ENCODE data around the gene LPP.

DNA sequence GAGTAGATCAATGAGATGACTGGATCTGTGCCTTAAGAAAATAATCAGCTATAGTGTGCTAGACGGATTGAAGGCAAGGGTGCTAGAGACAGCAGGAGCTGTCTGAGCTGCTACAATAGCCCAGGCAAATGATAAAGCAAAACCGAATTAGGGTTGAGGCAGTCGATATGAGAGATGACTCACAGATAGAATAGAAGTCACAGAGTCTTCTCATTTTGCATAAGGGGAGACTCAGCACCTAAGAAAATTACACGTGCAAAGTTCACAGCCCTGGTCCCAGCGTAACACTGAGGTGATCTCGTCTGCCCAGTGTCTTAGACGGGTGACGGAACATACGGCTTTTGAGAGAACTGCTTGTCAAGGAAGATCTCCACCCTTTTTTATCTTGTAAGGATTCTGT is 11.6 kb downstream of the LPP start:
- TF ChIP-seq POLR2A (IDR thresholded peaks at IDR 0.05; ENCODE audit: borderline replicate concordance, extremely low read depth, insufficient read depth, insufficient read length) (no peak), SRF (IDR thresholded peaks at IDR 0.05; ENCODE audit: low read depth) (no peak), EZH2 (IDR thresholded peaks at IDR 0.05) (no peak), JUND (IDR thresholded peaks at IDR 0.05) (no peak), TCF7L2 (IDR thresholded peaks at IDR 0.05; ENCODE audit: borderline replicate concordance, extremely low read depth, insufficient read depth, insufficient read length) (no peak), SIN3A (IDR thresholded peaks at IDR 0.05; ENCODE audit: low read depth) (no peak)
- TF ChIP-seq, protein P1, sequence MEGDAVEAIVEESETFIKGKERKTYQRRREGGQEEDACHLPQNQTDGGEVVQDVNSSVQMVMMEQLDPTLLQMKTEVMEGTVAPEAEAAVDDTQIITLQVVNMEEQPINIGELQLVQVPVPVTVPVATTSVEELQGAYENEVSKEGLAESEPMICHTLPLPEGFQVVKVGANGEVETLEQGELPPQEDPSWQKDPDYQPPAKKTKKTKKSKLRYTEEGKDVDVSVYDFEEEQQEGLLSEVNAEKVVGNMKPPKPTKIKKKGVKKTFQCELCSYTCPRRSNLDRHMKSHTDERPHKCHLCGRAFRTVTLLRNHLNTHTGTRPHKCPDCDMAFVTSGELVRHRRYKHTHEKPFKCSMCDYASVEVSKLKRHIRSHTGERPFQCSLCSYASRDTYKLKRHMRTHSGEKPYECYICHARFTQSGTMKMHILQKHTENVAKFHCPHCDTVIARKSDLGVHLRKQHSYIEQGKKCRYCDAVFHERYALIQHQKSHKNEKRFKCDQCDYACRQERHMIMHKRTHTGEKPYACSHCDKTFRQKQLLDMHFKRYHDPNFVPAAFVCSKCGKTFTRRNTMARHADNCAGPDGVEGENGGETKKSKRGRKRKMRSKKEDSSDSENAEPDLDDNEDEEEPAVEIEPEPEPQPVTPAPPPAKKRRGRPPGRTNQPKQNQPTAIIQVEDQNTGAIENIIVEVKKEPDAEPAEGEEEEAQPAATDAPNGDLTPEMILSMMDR (IDR thresholded peaks at IDR 0.05 in 2 of 3, conservative IDR thresholded peaks at IDR 0.05 in 1 of 3; ENCODE audit: borderline replicate concordance in 1 of 3, insufficient read depth in 1 of 3, low read depth in 2 of 3, low read length in 2 of 3): no peak
- TF ChIP-seq, protein P2, sequence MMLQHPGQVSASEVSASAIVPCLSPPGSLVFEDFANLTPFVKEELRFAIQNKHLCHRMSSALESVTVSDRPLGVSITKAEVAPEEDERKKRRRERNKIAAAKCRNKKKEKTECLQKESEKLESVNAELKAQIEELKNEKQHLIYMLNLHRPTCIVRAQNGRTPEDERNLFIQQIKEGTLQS (IDR thresholded peaks at IDR 0.05): no peak
- TF ChIP-seq, protein P3, sequence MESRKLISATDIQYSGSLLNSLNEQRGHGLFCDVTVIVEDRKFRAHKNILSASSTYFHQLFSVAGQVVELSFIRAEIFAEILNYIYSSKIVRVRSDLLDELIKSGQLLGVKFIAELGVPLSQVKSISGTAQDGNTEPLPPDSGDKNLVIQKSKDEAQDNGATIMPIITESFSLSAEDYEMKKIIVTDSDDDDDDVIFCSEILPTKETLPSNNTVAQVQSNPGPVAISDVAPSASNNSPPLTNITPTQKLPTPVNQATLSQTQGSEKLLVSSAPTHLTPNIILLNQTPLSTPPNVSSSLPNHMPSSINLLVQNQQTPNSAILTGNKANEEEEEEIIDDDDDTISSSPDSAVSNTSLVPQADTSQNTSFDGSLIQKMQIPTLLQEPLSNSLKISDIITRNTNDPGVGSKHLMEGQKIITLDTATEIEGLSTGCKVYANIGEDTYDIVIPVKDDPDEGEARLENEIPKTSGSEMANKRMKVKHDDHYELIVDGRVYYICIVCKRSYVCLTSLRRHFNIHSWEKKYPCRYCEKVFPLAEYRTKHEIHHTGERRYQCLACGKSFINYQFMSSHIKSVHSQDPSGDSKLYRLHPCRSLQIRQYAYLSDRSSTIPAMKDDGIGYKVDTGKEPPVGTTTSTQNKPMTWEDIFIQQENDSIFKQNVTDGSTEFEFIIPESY (IDR thresholded peaks at IDR 0.05; ENCODE audit: extremely low read depth, insufficient replicate concordance, low read length): no peak
- TF ChIP-seq, protein P4, sequence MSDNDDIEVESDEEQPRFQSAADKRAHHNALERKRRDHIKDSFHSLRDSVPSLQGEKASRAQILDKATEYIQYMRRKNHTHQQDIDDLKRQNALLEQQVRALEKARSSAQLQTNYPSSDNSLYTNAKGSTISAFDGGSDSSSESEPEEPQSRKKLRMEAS (IDR thresholded peaks at IDR 0.05): no peak
